Tibial nerve (tissue), 3 donors: ENCODE results near the gene SMAD5.

Experiments used
- CTCF ChIP-seq, 5 experiments: fragments of 200-600 bp in 3 of 5; fragments of 450-650 bp in 2 of 5; sonication (generic) in 3 of 5; IDR thresholded peaks; one replicate each; pipeline ENCODE4 v1.5.1; 2016 to 2019; ENCODE audit warnings: antibody characterized with exemption in 5 of 5, mild to moderate bottlenecking in 3 of 5, moderate library complexity in 2 of 5
- POLR2A ChIP-seq, 2 donors: fragments of 450-650 bp; IDR thresholded peaks; one replicate each; pipeline ENCODE4 v1.6.1; 2017; ENCODE audit warnings: antibody characterized with exemption in 2 of 2, mild to moderate bottlenecking in 2 of 2, moderate library complexity in 2 of 2

DNA sequence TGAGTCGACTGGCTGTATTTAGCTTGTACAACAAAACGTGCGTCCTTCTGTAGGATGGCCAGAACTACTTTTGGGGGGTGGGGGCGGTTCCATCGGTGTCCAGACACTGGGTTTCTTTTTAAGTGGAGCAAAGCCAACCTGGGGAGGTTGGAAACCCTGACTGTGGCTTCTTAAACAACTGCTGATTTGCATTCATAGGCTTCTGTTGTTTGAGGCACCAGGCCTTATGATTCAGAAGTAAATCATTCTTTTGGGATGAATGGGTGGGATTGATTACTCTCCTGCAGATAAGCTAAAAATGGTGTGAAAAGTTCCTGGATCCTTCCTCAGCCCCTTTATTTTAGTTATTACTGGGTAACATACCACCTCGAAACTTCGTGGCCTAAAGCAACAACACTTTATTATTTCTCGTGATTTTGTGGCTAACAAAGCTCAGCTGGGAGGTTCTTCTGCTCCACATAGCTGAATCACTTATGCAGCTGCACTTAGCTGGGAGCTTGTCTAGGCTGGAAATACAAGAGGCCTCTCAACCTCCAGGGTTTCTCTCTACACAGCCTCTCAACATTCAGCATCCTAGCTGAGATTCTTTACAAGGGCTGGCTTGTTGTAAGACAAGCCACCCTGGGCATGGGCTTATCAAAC, 72.5 kb downstream of the SMAD5 start:
- TF ChIP-seq POLR2A (IDR thresholded peaks at IDR 0.05) (no peak), CTCF (IDR thresholded peaks at IDR 0.05) (no peak)
